ENCODE measurements around the gene ZNF207. TPM values are rescaled to one million over a fixed set of nuclear protein-coding genes. Genes with fewer than 3 reads are reported as not detected.
"Not testable (repeated sequence)": the region's sequence is repeated elsewhere in the genome, so short reads cannot be mapped to it uniquely, and the experiment has no call there.

ZNF207 gene
- total RNA-seq, 1 donor from 2014 or later = 245 TPM

- peaks cover 12% of the 10 kb centered on the region for H3K36me3 Mint-ChIP-seq (ENCODE audit: low read depth)
- TF ChIP-seq CTCF (conservative IDR thresholded peaks at IDR 0.05) = no peak
- H3K9me3 Mint-ChIP-seq = no peaks in the 10 kb centered on the region
- no peaks in the 10 kb centered on the region for H3K4me1 Mint-ChIP-seq
- no peaks in the 10 kb centered on the region for H3K27me3 Mint-ChIP-seq (ENCODE audit: low read depth)
- no peak overlapping the region for H3K4me3 Mint-ChIP-seq
- DNase-seq (ENCODE audit: low read depth, low spot score) = no peak
- H3K27ac Mint-ChIP-seq (ENCODE audit: unreplicated experiment) = no peak overlapping the region
Measured at GRCh38 chr17:32383926-32384434, 34.0 kb downstream of the ZNF207 start.

- H3K36me3 Mint-ChIP-seq (ENCODE audit: low read depth) = peaks cover 14% of the 10 kb centered on the region
- no peak overlapping the region for H3K4me3 Mint-ChIP-seq
- no peak for DNase-seq (ENCODE audit: low read depth, low spot score)
- TF ChIP-seq CTCF (conservative IDR thresholded peaks at IDR 0.05) = no peak
- H3K9me3 Mint-ChIP-seq = no peaks in the 10 kb centered on the region
- H3K27me3 Mint-ChIP-seq (ENCODE audit: low read depth) = no peaks in the 10 kb centered on the region
- no peak overlapping the region for H3K27ac Mint-ChIP-seq (ENCODE audit: unreplicated experiment)
- H3K4me1 Mint-ChIP-seq = no peaks in the 10 kb centered on the region
Measured at GRCh38 chr17:32385121-32385520, 35.2 kb downstream of the ZNF207 start.

GRCh38 chr17:32385971-32386370 is 36.0 kb downstream of the ZNF207 start:
- no peak overlapping the region for H3K4me3 Mint-ChIP-seq
- H3K9me3 Mint-ChIP-seq = no peaks in the 10 kb centered on the region
- no peak for TF ChIP-seq CTCF (conservative IDR thresholded peaks at IDR 0.05)
- no peak overlapping the region for H3K27ac Mint-ChIP-seq (ENCODE audit: unreplicated experiment)
- H3K4me1 Mint-ChIP-seq = no peaks in the 10 kb centered on the region
- DNase-seq (ENCODE audit: low read depth, low spot score) = no peak
- H3K36me3 Mint-ChIP-seq (ENCODE audit: low read depth) = peaks cover 14% of the 10 kb centered on the region
- no peaks in the 10 kb centered on the region for H3K27me3 Mint-ChIP-seq (ENCODE audit: low read depth)

- Mint-ChIP-seq H3K27me3 (ENCODE audit: low read depth) (no peaks in the 10 kb centered on the region), H3K27ac (ENCODE audit: unreplicated experiment) (no peak overlapping the region), H3K4me3 (no peak overlapping the region), H3K36me3 (ENCODE audit: low read depth) (peaks cover 13% of the 10 kb centered on the region), H3K9me3 (no peaks in the 10 kb centered on the region), H3K4me1 (no peaks in the 10 kb centered on the region)
- no peak for DNase-seq (ENCODE audit: low read depth, low spot score)
- no peak for TF ChIP-seq CTCF (conservative IDR thresholded peaks at IDR 0.05)
Measured at GRCh38 chr17:32386844-32387243, 36.9 kb downstream of the ZNF207 start.

- DNase-seq (ENCODE audit: low read depth, low spot score); H3K27ac Mint-ChIP-seq (ENCODE audit: unreplicated experiment); H3K4me1 Mint-ChIP-seq; H3K36me3 Mint-ChIP-seq (ENCODE audit: low read depth); H3K27me3 Mint-ChIP-seq (ENCODE audit: low read depth); H3K9me3 Mint-ChIP-seq; H3K4me3 Mint-ChIP-seq: not testable (repeated sequence)
Measured at GRCh38 chr17:32388128-32388527, 38.2 kb downstream of the ZNF207 start.

GRCh38 chr17:32388613-32389459 is 38.9 kb downstream of the ZNF207 start:
- Mint-ChIP-seq H3K9me3 (no peaks in the 10 kb centered on the region), H3K4me1 (no peaks in the 10 kb centered on the region), H3K4me3 (no peak overlapping the region), H3K36me3 (ENCODE audit: low read depth) (peaks cover 6% of the 10 kb centered on the region), H3K27ac (ENCODE audit: unreplicated experiment) (no peak overlapping the region), H3K27me3 (ENCODE audit: low read depth) (no peaks in the 10 kb centered on the region)
- no peak for TF ChIP-seq CTCF (conservative IDR thresholded peaks at IDR 0.05)
- DNase-seq (ENCODE audit: low read depth, low spot score) = no peak
